NCI-H2171 (cell line): ENCODE measurements around the gene AKNA.
A peak's percentile ranks its signal among the peaks of the same experiment; 100 is the strongest.

Experiments used
- DNase-seq: peaks from one replicate; lab custom pipeline; 2025; lab: John Stamatoyannopoulos, UW

AKNA gene

GRCh38 chr9:114414346-114414745, 26.6 kb upstream of the AKNA start:
- DNase-seq: no peak

DNA sequence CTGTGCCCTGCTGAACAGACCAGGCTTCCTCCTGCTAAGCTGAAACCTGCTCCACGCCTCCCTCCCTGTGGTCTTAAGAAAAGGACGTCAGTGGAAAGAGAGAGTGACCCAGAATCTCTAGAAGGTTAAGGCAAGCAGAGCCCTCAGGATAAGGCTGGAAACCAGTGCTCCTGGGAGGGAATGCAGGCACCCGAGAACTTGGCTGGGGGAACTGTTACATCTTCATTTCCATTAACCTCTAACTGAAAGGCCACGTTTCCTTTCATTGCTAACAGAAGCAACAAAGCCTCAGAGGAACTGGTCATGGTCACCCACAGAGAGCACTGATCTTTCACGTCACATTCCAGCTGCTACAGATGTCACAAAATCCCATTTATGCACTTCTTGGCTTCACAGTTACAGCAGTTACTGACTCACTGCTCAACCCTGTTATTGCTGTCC, 26.1 kb upstream of the AKNA start:
- DNase-seq: no peak

DNA sequence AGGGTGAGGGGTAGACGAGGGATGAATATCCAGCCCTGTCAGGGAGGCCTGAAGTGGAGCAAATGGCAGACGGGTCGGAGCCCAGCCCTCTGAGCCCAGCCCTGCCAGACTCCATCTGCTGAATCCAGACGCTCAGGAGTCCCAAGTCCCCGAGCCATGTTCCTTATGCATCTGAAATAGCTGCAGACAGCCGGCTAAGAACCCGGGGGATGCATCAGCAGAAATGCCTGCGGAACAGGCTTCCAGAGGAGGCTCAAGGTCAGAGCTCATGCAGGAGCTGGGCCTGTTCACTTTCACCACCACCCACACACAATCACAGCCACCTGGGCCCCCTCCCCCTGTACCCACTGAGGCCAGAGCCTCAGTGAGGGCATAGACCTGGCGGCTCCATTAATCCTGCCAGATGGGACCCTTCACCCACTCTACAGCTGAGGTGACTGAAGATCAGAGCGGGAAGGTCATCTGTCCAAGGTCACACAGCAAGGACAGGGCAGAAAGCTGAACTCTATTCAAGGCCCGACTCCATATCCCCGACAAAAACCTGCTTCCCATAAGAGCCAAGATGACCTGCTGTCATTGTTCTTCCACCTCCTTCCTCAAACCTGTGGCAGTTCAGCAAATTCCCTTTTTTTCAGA, 24.4 kb upstream of the AKNA start:
- peak; percentile 62 for DNase-seq

DNA sequence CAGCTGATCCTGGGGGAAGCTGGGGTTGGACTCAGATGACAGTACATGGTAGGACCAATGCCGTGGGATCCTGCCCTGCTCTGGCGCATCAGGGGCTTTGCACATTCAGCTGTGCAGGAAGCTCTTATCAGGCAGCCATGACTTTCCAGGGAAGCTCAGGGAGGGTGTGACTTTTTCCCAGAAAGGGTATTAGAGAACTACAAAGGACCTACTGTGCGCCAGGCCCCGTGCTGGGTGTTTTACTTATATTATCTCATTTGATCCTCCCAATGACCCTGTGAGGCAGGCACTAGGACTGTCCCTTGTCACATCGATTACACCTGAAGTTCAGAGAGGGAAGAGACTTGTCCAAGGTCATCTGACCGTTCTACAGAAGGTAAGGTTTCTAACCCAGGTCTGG, 23.7 kb upstream of the AKNA start:
- DNase-seq: no peak

- no peak for DNase-seq
Observed at GRCh38 chr9:114410910-114411309, 23.1 kb upstream of the AKNA start.

- no peak for DNase-seq
Observed at GRCh38 chr9:114409842-114410241, 22.1 kb upstream of the AKNA start.

DNA sequence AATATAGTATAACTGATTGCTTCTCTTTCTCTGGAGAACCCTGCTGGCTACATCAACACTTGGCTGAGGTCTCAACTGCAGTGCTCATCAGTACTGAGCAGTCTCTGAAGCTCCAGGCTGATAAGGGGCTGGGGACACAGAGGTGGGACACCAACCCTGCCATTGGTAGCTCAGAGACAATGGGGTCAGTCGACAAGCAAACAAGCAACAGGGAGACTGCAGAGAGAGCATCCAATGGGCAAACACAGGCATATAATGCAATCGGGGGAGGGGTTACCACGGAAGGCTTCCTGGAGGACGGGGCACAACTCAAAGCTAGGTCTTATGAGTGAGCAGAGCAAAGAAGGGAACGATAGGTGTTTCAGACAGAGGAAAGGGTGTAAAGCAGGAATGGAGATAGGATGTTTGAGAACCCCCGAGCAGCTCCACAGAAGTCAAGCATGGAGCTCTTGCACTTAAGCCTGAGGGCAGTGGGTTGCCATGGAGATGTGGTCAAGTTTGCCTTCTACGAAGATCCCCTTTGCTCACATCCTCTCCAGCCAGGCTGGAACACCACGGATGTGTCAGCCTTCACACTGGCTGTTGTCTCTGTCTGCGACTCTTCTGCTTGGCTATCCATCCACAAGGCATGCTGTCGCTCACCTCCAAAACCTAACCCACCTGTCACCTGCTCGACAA, 21.5 kb upstream of the AKNA start:
- no peak for DNase-seq

DNA sequence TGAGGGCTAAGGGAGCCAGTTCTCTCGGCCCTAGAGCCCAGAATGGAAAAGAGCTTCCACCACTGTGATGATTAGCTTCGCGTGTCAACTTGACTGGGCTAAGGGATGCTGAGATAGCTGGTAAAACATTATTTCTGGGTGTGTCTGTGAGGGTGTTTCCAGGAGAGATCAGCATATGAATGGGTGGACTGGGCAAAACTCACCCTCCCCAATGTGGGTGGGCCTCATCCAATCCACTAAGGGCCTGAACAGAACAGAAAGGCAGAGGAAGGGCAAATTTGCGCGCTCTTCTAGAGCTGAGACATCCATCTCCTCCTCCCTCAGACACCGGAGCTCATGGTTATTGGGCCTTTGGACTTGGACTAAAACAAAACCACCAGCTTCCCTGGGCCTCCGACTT, 20.9 kb upstream of the AKNA start:
- DNase-seq: no peak

DNA sequence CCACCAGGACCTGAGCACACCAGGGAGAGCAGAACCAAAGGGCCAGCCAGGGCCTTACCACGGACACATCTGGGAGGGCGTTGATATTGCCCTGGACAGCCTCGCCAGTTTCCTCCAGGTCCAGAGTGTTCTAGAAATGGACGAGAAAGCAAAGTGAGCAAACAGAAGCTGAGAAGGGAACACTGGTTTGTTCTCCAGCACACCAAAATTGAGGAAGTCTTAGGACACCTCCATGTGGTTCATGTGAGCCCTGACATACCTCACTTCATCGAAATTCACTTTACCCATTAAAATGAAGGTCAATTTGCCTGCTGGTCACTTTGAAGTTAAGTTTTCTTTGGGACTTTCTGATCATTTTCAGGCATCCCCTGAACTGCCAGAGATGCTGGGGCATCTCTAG, 20.1 kb upstream of the AKNA start:
- no peak for DNase-seq

DNA sequence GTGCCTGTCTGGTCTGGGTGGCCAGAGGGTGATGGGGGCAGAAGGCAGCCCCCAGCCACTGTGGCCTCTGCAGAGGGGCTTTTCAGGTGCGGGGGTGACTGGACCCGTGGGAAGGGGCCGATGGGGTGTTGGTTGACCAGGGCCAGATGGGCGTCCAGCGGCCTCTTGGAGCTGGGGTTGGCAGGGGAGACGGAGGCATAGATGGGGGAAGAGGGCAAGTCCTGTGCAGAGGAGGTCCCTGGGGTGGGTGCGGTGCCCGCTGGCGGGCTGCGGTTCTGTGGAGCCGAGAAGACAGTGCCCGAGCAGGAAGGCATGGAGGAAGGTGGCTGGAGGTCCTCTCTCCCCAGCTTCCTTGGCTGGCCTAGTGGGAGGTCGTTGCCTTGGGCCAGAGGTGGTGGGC, 18.7 kb upstream of the AKNA start:
- no peak for DNase-seq

DNA sequence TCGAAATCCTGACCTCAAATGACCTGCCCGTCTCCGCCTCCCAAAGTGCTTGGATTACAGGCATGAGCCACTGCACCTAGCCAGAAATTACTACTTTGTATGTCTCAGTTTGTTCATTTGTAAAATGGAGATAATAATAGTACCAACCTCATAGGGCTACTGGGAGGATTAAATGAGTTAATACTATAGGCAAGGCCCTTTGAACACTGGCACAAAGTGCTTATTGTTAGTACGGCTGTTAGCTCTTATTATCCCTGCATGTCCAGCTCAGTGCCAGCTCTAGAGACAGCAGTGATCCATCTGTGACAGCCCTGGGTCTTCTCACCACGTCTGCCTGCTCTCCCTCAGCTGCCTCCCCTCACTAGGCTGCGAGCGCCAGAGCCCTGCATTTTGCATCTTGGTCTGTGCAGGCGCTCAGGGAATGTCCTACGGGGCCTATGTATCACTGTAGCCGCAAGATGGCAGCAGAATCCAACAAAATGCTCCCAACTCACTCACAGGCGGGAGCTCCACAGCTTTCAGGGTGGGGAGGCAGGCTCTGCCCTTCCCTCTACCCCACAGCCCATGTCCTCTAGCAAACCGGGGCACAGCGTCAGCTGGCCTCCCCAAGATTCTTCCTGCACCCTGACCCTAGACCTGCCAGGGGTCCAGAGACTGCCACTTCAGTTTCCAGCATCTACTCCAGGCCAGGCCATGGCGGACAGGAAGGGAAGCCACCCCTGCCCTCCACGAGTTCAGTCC, 17.7 kb upstream of the AKNA start:
- DNase-seq: peak; percentile 60

DNA sequence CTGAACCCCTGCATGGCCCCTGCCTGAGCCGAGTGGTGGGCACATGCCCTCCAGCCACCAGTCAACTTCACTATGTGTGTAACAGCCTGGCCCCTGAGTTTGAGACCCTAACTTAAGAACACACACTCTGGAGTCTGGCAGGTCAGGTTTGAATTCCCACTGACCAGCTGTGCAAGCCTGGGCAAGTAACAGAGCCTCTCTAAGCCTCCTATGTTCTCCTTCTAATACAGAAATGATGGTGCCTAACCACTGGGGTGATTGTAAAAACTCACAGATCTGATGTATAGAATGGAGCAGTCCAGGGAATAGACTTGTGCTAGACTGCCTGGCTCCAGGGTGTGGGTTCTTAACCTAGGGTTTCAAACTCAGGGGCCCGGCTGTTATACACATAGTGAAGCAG, 16.7 kb upstream of the AKNA start:
- DNase-seq: no peak

DNA sequence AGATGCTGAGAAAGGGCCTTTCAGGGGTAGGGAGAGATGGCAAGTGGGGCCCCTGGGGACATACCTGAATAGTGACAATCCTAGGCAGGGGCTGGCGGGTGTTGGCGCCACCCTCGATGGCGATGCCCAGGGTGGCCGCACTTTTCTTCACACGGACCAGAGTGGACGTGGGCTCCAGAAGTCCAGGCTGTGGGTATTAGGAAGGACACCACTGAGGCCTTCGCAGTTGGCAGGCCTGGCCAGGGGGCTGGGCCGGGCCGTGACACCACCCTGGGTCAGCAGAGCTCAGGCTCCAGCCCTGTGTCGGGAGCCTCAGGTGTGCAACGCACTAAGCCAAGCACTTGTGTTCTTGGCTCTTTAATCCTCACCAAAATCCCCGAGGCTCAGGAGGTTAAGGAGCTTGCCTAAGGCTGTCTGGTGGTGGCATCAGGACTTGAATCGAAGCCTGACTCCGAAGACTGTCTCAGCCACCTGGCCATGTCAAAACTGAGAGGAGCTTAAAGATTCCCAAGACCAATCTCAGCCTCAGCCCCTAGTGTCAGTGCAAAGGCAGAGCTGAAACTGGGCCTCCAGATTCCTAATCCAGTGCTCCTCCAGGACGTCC, 15.5 kb upstream of the AKNA start:
- DNase-seq: no peak

DNA sequence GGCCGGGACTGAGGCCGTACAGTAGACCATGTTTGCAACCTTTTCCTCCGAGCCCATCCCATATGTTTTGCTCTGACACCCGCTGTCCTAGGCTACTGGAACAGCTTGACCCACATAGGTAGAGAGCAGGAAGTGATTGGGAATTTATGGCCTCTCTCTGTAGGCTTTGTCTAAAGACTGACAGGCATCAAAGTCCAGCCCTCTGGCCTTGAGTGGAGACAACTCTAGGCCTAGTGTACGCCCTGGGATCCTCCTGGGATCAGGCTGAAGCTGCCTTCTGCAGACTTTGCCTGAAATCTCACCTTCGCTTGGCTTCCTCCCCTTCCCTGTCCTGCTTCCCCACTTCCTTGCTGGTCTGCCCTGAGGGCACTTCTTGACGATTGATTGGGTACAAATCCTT, 13.6 kb upstream of the AKNA start:
- no peak for DNase-seq

DNA sequence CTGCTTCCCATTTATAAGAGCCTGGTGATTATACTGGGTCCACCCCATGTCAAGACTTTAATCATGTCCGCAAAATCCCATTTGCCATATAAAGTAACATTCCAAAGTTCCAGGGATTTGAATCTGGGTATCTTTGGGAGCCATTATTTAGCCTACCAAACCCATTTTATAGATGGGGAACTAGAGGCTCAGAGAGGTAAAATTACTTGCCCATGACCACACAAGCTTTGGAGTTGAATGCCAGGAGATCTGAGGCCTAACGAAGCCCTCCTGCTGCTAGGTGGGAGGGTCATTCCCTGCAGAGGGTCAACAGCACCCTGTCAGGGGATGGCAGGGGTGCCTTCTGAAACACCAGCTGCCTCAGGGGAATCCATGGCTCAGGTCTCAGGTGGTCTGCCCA, 13.0 kb upstream of the AKNA start:
- no peak for DNase-seq

DNA sequence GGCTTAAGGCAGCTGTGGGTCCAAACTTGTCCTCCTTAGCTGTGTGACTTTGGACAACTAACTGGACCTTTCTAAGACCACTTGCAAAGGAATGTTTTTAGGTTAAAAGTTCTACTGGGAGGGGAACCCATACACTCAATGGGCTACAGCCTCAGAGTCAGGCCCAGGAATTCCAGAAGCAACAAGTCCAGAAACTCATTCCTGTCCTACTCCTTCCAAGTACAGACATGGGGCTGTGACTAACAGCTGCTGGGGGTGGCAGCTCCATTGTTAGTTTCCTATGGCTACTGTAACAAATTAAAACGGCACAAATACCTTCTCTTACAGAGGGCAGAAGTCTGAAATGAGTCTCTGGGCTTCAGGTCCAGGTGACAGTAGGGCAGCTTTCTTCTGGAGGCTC, 12.4 kb upstream of the AKNA start:
- DNase-seq: no peak

- no peak for DNase-seq
Observed at GRCh38 chr9:114399381-114399780, 11.6 kb upstream of the AKNA start.

DNA sequence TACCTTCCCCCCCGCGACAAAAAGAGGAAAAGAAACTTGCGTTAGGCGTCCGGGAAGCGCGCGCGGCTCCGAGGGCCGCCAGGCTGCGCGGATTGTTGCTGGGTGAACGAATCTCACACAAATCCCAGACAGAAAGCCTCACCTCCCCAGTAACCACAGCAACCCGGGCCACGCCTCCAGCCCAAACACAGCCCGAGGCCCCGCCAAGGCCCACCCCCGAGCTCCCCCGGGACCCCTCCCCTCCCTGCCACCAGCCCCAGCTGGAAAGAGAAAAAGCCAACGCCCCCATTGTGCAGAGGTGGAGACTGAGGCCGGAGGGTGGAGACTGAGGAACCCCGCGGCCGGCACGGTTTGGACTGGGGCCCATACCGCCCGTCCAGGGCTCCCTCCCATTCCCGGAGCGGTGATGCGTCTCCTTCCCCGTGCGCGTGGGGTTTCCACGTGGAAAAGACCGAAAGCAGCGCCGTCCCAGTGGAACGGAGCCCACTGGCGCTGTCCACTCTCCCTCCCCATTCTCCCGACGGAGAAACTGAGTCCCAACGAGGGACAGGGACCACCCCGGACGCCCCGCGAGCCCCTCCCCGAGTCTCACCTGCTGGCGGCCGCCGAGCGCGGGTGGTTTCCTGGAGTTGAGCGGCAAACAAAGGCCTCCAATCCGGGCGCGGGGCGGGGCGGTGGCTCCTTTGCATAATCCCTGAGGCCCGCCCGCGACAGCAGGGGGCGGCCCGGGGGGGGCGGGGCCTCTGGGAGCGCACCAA, 10.2 kb upstream of the AKNA start:
- DNase-seq: peak; percentile 91

- DNase-seq: no peak
Observed at GRCh38 chr9:114397219-114397847, 9.6 kb upstream of the AKNA start.

DNA sequence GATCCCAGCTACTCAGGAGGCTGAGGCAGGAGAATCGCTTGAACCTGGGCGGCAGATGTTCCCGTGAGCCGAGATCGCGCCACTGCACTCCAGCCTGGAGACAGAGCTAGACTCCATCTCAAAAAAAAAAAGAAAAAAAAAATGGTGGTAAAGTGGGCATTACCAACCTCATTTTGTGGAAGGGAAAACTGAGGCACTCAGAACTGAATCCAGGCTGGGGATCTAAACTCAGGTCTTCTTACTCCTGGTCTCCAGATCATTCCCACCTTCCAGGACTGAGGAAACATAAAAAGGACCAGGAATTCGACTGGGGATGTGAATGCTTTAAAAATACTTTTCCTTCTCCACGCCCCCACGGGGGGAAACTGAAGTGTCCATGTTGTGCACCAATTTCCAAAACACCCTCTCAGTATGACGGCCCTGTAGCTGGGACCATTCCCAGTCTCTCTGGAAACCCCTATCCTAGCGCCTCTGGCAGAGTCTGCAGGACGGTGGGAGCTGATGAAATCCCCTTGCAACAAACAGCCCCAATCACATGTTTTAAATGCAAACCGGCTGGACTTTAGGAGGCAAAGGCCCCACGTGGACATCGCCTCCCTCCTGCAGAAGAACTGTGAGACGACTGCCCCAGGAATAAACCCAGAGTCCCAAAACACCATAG, 8.9 kb upstream of the AKNA start:
- DNase-seq: peak; percentile 12

DNA sequence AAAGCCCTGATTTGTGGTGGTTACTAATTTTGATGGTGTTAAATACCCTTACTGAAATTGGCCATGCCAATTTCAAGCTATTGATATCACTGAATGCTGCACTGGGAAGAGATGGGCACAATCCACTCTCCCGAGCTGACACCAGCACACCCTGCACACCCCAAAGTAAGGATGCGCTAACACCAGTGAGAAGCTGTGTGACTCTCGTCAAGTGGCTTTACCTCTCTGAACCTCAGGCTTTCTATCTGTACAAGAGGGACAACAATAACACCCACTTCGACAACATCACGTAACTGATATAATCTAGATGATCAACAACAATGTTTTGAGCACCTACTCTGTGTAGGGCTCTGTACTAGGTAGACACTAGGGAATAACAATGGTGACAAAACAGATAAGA, 8.0 kb upstream of the AKNA start:
- no peak for DNase-seq
